OCI-LY3 (cell line): ENCODE data around the gene HK2.
A peak's percentile ranks its signal among the peaks of the same experiment; 100 is the strongest.

ENCODE experiments used
- H2AFZ ChIP-seq: fragments of 200-600, 300-600 bp; shearing (Covaris generic); 2 replicates; pipeline ENCODE4 v1.6.0; 2014; ENCODE audit warnings: antibody characterized with exemption, low read depth, low read length
- H3K27ac ChIP-seq: fragments of 200-600, 300-600 bp; sonication (generic); 2 replicates; pipeline ENCODE4 v1.5.1; 2014; ENCODE audit warnings: mild to moderate bottlenecking, low read length, moderate library complexity, mixed read lengths
- H3K27me3 ChIP-seq: fragments of 200-600, 300-600 bp; sonication (generic); 2 replicates; pipeline ENCODE4 v1.6.1; 2014; ENCODE audit warnings: low read depth, low read length, mixed read lengths
- H3K36me3 ChIP-seq: fragments of 200-600, 300-600 bp; sonication (generic); replicated peaks from 2 replicates; pipeline ENCODE3; 2014; ENCODE audit warnings: low read depth, low read length, mixed read lengths
- H3K4me1 ChIP-seq: fragments of 300-600, 200-600 bp; sonication (generic); 2 replicates; pipeline ENCODE4 v1.6.1; 2014; ENCODE audit warnings: low read length, mixed read lengths
- H3K4me2 ChIP-seq: fragments of 200-600, 300-600 bp; sonication (generic); 2 replicates; pipeline ENCODE4 v1.6.1; 2014; ENCODE audit warnings: low read length, mixed read lengths
- H3K4me3 ChIP-seq: fragments of 300-600, 200-600 bp; sonication (generic); 2 replicates; pipeline ENCODE4 v1.5.1; 2014; ENCODE audit warnings: antibody characterized with exemption, mild to moderate bottlenecking, low read length, moderate library complexity
- H3K79me2 ChIP-seq: fragments of 300-600, 200-600 bp; shearing (Covaris generic); 2 replicates; pipeline ENCODE4 v1.6.1; 2014; ENCODE audit warnings: mild to moderate bottlenecking, low read length, mixed read lengths
- H3K9ac ChIP-seq: fragments of 300-600, 200-600 bp; shearing (Covaris generic); 2 replicates; pipeline ENCODE4 v1.6.0; 2014; ENCODE audit warnings: mild to moderate bottlenecking, low read length, moderate library complexity
- H3K9me3 ChIP-seq: fragments of 200-600, 300-600 bp; shearing (Covaris generic); 2 replicates; pipeline ENCODE4 v1.6.1; 2014; ENCODE audit warnings: low read length, mixed read lengths; ENCODE audit not compliant: insufficient read depth
- H4K20me1 ChIP-seq: fragments of 200-600, 300-600 bp; sonication (generic); 2 replicates; pipeline ENCODE4 v1.6.1; 2016; ENCODE audit warnings: low read length, mixed read lengths; ENCODE audit not compliant: insufficient read depth
- CTCF ChIP-seq: fragments of 200-600, 300-600 bp; sonication (generic); IDR thresholded peaks from 2 replicates; pipeline ENCODE4 v1.5.1; 2014; ENCODE audit warnings: antibody characterized with exemption, low read length, low read depth
- EZH2phosphoT487 ChIP-seq: fragments of 200-600 bp; shearing (Covaris generic); IDR thresholded peaks from 2 replicates; pipeline ENCODE4 v1.6.1; 2018; ENCODE audit warnings: antibody characterized with exemption, mixed run types, low read depth

HK2 gene

DNA sequence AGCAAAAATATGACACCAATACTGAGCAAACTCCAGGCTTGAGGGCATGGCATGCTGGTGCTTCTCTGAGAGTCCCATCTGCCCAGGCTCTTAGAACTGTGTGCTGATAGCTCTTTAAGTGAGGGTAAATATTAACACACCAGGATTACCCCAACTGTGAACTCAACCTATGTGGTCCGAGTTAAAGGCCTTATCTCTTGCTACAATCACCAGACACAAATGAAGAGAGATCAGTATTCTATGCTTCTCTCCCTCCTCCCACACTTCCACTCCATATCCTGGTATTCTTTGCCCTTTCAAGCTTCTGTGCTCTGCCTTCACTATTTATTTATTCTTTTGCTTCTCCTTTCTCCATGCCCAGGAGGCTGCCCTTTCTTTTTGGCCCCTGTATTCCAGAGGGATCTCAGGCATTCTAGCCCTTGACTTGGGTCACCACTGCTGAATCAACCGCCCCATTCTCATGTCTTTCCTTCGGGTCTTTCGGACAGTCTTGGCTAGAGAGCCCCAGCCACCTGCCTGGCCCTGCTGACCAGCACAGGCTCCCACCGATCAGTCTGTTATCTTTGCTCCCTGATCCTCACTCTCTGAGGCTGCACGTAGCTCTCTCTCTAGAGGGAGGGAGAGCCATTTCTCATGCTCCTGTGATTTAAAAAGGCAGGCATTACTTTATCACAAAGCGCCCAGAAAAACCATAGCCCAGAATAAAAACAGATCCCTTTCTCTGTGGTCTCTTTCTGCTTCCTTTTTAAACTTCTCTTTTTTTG, 17.2 kb upstream of the HK2 start:
- Histone ChIP-seq H3K9me3 (no peaks in the 10 kb centered on the region), H3K27ac (no peak overlapping the region), H3K4me1 (peaks cover 11% of the 10 kb centered on the region), H3K36me3 (no peaks in the 10 kb centered on the region), H3K79me2 (no peaks in the 10 kb centered on the region), H3K4me3 (no peak overlapping the region), H2AFZ (no peak overlapping the region), H3K4me2 (peak overlapping the region; percentile 19), H3K9ac (no peak overlapping the region), H3K27me3 (peaks cover 32% of the 10 kb centered on the region), H4K20me1 (no peaks in the 10 kb centered on the region)
- TF ChIP-seq EZH2phosphoT487 (no peak), CTCF (no peak)

GRCh38 chr2:74817304-74817675, 16.6 kb upstream of the HK2 start:
- no peak overlapping the region for H3K27ac ChIP-seq
- H3K79me2 ChIP-seq = no peaks in the 10 kb centered on the region
- no peaks in the 10 kb centered on the region for H3K36me3 ChIP-seq
- H3K4me1 ChIP-seq = peaks cover 11% of the 10 kb centered on the region
- no peak overlapping the region for H3K9ac ChIP-seq
- TF ChIP-seq EZH2phosphoT487 = no peak
- no peak for TF ChIP-seq CTCF
- peaks cover 26% of the 10 kb centered on the region for H3K27me3 ChIP-seq
- H3K4me3 ChIP-seq = no peak overlapping the region
- H2AFZ ChIP-seq = no peak overlapping the region
- H3K4me2 ChIP-seq = peak overlapping the region; percentile 19
- no peaks in the 10 kb centered on the region for H4K20me1 ChIP-seq
- no peaks in the 10 kb centered on the region for H3K9me3 ChIP-seq

- peaks cover 13% of the 10 kb centered on the region for H3K4me1 ChIP-seq
- TF ChIP-seq CTCF = no peak
- TF ChIP-seq EZH2phosphoT487 = no peak
- H3K27me3 ChIP-seq = peaks cover 2% of the 10 kb centered on the region
- H3K4me2 ChIP-seq = no peak overlapping the region
- no peaks in the 10 kb centered on the region for H3K79me2 ChIP-seq
- H3K27ac ChIP-seq = no peak overlapping the region
- H3K36me3 ChIP-seq = no peaks in the 10 kb centered on the region
- H3K9ac ChIP-seq = no peak overlapping the region
- no peaks in the 10 kb centered on the region for H4K20me1 ChIP-seq
- no peaks in the 10 kb centered on the region for H3K9me3 ChIP-seq
- no peak overlapping the region for H2AFZ ChIP-seq
- H3K4me3 ChIP-seq = no peak overlapping the region
Observed at GRCh38 chr2:74819702-74820101, 14.2 kb upstream of the HK2 start.

DNA sequence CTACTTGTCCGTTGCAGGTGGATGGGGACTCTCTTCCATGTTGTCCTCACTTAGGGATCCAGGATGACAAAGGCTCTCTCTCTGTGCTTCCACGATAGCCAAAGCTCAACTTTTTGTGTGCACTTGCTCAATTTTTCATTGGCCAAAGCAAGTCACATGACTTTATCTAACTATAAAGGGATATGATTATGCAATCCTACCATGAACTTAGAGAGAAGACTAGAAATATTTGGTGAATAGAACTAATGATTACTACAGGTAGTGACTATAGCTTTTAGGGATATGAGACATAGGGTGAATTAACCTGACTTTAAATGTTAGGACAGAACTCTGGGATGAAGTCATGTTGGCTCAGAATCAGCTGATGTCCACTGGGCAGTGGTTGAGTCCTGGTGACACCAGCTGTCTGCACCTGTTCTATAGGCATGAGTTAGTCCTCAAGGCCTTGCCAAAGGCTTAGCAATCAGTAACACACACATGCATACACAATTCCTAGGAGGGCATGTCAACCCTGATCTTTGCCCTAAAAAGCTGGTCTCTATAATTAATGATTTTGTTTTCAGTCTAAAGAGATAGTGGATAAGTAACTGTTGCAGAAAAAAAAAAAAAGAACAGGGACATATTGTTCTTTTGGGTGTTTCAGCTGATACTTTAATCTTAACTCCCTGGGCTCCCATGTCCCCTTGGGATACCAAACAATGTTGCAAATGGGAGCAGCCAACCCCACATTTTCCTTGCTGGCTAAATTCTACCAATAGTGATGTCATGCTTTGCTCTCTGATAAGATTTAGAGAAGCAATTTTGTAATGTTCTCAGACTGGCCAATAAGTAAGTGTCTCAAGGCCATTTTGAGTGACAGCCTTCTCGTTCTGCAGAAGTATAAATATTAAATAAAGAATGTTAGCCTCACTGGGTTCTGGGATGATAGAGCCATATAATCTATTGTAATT, 12.5 kb upstream of the HK2 start:
- TF ChIP-seq EZH2phosphoT487 (no peak), CTCF (no peak)
- Histone ChIP-seq H2AFZ (no peak overlapping the region), H3K27me3 (no peaks in the 10 kb centered on the region), H3K4me1 (peaks cover 16% of the 10 kb centered on the region), H3K9ac (no peak overlapping the region), H3K4me2 (no peak overlapping the region), H3K9me3 (no peaks in the 10 kb centered on the region), H4K20me1 (no peaks in the 10 kb centered on the region), H3K4me3 (no peak overlapping the region), H3K79me2 (no peaks in the 10 kb centered on the region), H3K27ac (no peak overlapping the region), H3K36me3 (no peaks in the 10 kb centered on the region)
